ENCODE results near the gene RETN.

RETN gene

GRCh38 chr19:7709932-7710460 lies 41.1 kb downstream of the RETN start:
- no peak for DNase-seq (ENCODE audit: low spot score)

GRCh38 chr19:7710616-7711015 lies 41.8 kb downstream of the RETN start:
- DNase-seq (ENCODE audit: low spot score), result no peak

GRCh38 chr19:7715671-7716070 lies 46.8 kb downstream of the RETN start:
- DNase-seq (ENCODE audit: low spot score), result no peak

GRCh38 chr19:7716762-7717161 lies 47.9 kb downstream of the RETN start:
- DNase-seq (ENCODE audit: low spot score), result no peak

GRCh38 chr19:7718668-7719067 lies 49.8 kb downstream of the RETN start:
- DNase-seq (ENCODE audit: low spot score), result no peak
